OCI-LY3 (cell line): ENCODE measurements around the gene P2RX7.

ENCODE experiments used
- CTCF ChIP-seq: fragments of 200-600, 300-600 bp; sonication (generic); IDR thresholded peaks from 2 replicates; pipeline ENCODE4 v1.5.1; 2014; ENCODE audit warnings: antibody characterized with exemption, low read length, low read depth
- EZH2phosphoT487 ChIP-seq: fragments of 200-600 bp; shearing (Covaris generic); IDR thresholded peaks from 2 replicates; pipeline ENCODE4 v1.6.1; 2018; ENCODE audit warnings: antibody characterized with exemption, mixed run types, low read depth

- TF ChIP-seq CTCF = no peak
- no peak for TF ChIP-seq EZH2phosphoT487
These were observed 41.8 kb upstream of the P2RX7 start for GRCh38 chr12:121090586-121091514.
